GM08714 (cell line): ENCODE measurements around the gene NUDT13.
A peak's percentile ranks its signal among the peaks of the same experiment; 100 is the strongest.
"Not testable (repeated sequence)": the region's sequence is repeated elsewhere in the genome, so short reads cannot be mapped to it uniquely, and the experiment has no call there.

Source experiments
- H3K4me3 ChIP-seq: fragments of 200-500 bp; sonication (Bioruptor generic); 2 replicates; pipeline ENCODE4 v1.5.1; 2014; ENCODE audit warnings: mild to moderate bottlenecking, low read length, inconsistent platforms
- ZNF274 ChIP-seq: IDR thresholded peaks from 2 replicates; pipeline ENCODE4 v1.6.1; 2012; ENCODE audit warnings: mild to moderate bottlenecking, low read depth, low read length

NUDT13 gene

DNA sequence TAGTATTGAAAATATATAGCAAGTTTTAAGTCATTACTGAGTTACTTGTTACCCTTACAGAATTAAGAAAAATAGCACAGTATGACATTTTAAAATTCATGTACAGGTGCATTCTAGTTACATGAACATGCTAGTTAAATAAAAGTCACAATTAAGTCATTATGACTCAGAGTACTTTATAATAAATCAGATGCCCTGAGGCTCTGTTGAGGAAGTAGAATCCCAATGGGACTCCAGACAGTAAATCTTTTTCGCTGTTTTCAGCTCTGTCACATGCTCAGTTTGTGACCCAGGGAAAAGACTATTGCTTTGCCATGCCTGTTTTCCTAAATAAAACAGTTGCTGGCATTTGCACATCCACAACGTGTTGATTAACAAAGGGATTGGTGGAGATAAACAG is 21.0 kb downstream of the NUDT13 start:
- H3K4me3 ChIP-seq, result no peak overlapping the region
- TF ChIP-seq ZNF274, result no peak

DNA sequence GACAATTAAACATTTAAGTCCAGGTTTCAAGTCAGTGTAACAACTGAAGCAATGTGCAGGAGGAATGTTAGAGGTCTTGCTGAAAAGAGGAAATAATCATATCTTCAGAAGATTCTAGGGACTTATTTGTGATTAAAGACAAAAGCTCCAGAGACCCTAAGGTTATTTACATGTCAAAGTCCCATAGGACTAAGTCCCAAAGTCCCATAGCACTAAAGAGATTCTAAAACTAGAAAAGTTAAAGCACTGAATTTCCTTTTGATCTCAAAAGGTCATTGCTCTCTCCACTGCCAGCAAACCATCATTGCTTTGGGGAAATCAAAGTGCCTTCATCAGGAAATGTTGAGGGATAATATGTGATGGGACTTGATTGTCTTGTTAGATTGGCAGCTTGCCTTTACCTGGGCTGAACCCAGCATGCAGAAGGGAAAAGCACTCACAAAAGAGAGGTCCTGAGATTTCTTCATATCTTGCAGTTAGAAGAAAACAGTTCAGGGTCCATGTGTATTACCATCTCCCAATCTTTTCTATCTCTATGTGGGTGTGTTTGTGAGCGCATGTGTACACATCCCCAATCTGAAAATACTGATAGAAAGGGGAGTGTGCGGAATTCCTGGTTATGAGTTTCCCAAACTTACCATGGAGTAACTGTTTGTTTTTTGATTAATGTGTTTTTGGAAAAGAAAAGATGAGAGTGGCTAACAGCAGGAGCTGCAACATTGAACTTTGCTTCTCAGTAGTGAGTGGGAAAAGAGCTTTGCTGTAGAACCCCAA is 21.8 kb downstream of the NUDT13 start:
- no peak overlapping the region for H3K4me3 ChIP-seq
- TF ChIP-seq ZNF274, result no peak

DNA sequence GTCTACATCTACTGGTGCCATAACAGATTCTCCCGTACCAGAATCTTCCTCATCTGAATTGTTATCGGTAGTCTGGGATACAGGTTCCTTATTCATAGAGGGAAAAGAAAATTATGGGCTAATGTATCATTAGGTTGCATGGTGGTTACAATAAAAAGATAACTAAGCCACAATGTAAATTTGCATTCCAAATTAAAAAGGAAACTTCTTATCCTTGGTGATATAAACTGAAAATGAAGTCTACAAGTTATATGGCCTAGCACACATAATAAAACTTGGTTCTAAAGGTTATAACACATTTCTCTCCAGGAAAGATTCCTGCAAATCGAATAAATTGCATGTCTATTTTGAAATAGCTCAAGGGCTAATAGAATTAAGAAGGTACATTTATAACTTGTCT is 24.5 kb downstream of the NUDT13 start:
- H3K4me3 ChIP-seq, result no peak overlapping the region
- TF ChIP-seq ZNF274, result no peak

DNA sequence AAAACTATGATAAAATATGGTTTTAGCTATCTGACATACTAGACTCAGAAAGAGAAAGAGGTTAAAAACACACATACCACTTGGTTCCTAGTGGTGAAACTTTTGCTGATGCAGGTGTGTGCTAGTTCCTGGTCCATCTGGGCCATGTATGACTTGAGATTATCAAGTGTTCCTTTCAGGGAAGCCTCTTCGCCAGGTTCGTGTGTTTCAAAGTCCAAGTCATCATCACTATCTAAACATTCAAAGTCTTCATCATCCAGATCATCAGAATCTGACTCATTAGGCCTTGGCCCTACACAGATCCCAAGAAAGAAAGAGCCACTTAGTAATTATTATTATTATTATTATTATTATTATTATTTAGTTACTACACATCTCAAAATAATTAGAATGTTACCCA is 26.4 kb downstream of the NUDT13 start:
- no peak overlapping the region for H3K4me3 ChIP-seq
- no peak for TF ChIP-seq ZNF274

DNA sequence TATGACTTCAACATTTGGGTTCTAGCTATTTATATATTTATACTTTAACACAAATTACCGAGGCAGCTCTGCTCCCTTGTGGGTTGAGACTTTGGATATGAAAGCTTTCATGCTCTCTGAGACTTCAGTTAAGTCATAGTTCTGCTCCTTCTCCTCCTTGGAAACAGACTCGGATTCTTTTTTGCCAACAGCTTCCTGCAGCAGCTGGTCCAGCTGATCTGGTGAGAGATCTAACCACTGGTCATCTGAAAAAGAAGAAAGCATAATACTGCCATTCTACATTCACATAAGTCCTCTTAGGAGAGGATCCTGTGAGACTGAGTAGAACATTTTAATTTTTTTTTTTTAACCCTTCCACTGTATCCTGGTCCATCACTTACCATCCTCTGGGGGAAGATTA is 29.0 kb downstream of the NUDT13 start:
- no peak for TF ChIP-seq ZNF274
- no peak overlapping the region for H3K4me3 ChIP-seq

DNA sequence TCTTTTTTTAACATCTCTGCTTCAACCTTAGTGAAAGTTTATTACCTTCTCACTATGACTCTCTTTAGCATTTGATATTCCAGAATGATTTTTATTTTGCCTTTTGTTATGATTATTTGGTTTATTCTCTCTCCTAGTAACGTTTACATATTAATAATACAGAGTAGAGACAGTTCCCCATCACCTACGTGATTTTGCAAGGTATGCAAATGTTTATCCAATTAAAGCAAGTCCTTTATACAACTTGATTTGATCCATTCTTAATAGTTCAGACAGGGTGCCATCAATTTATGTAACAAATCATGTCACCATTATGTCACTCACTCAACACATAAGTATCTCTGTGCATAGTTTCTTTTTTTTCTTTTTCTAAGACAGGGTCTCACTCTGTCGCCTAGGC is 31.3 kb downstream of the NUDT13 start:
- no peak for TF ChIP-seq ZNF274
- H3K4me3 ChIP-seq, result no peak overlapping the region

DNA sequence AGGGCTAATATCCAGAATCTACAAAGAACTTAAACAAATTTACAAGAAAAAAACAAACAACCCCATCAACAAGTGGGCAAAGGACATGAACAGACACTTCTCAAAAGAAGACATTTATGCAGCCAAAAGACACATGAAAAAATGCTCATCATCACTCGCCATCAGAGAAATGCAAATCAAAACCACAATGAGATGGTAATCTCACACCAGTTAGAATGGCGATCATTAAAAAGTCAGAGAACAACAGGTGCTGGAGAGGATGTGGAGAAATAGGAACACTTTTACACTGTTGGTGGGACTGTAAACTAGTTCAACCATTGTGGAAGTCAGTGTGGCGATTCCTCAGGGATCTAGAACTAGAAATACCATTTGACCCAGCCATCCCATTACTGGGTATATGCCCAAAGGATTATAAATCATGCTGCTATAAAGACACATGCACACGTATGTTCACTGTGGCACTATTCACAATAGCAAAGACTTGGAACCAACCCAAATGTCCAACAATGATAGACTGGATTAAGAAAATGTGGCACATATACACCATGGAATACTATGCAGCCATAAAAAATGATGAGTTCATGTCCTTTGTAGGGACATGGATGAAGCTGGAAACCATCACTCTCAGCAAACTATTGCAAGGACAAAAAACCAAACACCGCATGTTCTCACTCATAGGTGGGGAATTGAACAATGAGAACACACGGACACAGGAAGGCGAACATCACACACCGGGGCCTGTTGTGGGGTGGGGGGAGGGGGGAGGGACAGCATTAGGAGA is 40.6 kb downstream of the NUDT13 start:
- H3K4me3 ChIP-seq, result not testable (repeated sequence)

DNA sequence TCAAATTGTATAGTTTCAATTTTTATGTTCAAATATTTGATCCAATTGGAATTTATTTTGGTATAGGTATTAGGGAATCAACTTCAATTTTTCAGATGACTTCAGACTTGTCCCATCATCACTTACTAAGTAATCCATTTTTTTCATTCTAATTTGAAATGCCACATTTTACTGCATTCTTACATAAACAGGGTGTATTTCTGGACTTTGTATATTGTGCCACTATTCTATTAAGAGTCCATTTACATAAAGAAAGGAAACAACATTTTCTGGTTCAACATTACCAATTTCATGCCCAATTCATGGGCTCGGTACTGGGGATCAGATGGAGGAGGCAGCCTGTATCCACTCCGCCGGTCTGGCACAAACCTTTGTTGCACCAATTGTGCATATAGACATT is 41.8 kb downstream of the NUDT13 start:
- no peak for TF ChIP-seq ZNF274
- H3K4me3 ChIP-seq, result no peak overlapping the region

DNA sequence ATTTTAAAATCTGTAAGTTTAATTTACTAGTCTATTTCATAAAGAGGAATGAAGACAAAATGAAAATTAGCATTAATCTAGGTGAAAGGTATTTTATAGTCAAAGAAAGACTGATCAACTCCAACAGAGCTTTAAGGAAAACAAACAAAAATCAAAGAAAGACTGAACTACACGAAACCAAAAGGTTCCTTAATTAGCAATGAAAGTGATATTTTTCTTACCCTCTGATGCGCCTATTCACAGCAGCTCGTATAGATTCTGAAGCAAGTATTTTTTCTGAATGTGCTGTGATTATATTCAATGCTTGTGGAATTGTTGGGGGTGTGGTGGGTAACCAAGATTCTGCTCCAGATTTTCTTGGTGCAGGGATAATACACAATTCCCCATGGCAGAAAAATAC is 45.8 kb downstream of the NUDT13 start:
- H3K4me3 ChIP-seq, result no peak overlapping the region
- no peak for TF ChIP-seq ZNF274

DNA sequence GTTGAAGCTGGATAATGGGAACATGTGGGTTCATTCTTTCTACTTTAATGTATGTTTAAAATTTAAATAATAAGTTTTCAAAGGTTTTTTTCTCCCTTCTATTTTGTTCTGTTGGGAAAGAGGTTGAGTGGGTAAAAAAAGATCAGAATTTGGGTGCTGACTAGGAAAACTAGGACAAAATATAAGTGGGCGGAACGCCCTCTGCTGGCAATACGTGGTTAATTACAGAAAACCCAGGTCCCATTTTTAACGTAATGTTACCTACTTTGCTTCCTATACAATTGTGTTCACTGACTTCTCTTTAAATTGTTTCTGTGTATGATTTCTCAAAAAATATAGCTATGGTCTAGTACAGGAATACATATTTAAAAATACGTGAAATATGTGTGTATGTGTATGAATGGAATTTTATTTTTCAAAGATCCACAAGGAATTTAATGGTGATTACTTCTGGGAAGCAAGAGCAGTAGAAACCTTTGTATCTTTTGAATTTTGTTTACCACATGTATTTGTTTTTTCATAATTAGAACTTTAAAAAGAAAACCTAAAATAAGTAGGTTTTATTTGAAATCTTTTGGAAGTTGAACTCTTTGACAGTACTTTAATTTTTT is 48.9 kb downstream of the NUDT13 start:
- H3K4me3 ChIP-seq, result no peak overlapping the region
- TF ChIP-seq ZNF274, result no peak

DNA sequence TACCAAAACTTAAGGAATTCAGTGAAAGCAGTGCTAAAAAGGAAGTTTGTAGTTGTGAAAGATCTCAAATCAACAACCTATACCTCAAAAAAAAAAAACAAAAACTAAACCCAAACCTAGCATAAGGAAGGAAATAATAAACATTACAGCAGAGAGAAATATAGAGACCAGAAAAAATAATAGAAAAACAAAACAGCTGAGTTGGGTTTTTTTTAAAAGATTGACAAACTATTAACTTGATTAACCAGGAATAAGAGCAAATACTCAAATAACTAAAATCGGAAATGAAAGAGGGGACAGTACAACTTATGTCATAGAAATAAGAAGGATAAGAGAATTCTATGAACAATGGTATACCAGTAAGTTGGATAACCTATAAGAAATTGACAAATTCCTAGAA is 50.8 kb downstream of the NUDT13 start:
- no peak overlapping the region for H3K4me3 ChIP-seq
- TF ChIP-seq ZNF274, result no peak

DNA sequence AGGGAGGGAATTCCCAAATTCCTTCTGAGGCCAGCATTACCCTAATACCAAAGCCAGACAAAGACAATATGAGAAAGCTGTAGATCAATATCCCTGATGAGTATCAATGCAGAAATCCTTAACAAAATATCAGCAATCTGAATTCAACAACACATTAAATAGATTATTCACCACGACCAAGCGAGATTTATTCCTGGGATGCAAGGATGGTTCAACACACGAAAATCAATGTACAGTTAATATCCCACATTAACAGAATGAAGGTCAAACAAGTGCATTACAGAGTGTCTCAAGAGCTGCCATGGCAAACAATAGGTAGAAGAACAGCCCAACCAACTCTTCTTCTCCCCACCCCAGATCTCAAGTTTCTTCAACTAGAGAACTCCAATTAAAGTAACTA is 51.4 kb downstream of the NUDT13 start:
- no peak overlapping the region for H3K4me3 ChIP-seq
- no peak for TF ChIP-seq ZNF274

DNA sequence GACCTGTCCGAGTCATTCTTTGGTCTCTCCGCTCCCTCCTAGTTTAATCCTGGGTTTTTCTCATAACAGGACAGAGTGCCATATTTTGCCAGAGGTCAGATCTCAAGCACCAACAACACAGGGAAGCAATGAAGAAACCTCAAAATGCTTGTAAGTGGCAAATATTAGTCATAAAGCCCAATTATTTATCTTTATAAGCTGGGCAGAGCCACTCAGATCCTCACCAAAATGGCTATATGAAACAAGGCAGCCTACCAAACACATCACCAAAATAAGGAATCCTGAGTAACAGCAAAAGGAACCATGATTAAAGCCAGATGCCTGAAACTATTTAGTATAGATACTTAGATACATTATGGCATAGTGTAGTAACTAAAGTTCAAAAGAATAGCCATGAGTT is 52.8 kb downstream of the NUDT13 start:
- no peak overlapping the region for H3K4me3 ChIP-seq
- TF ChIP-seq ZNF274, result no peak

DNA sequence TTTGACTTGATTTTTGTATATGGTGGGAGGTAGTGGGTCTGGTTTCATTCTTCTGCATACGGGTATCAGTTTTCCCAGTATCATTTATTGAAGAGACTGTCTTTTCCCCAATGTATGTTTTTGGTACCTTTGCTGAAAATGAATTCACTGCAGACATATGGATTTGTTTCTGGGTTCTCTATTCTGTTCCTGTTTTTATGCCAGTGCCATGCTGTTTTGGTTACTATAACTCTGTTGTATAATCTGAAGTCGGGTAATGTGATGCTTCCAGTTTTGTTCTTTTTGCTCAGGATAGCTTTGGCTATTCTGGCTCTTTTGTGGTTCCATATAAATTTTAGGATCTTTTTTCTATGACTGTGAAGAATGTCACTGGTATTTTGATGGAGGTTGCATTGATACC is 56.7 kb downstream of the NUDT13 start:
- H3K4me3 ChIP-seq, result peak overlapping the region; percentile 100
- no peak for TF ChIP-seq ZNF274

DNA sequence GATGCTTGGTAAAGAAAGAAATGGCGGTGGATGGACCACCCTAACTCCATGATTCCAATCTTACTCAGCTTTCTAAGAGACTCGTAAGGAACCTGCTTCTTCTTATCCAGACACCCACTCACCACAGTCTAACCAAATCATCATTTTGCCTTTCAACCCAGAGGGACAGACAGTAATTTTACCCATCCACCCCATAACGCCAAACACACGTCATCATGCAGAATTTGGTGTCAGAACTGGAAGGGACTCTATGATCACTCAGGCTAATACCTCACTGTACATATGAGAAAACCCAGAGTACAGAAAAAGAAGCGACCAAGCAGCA is 57.2 kb downstream of the NUDT13 start:
- TF ChIP-seq ZNF274, result no peak
- H3K4me3 ChIP-seq, result peak overlapping the region; percentile 100

DNA sequence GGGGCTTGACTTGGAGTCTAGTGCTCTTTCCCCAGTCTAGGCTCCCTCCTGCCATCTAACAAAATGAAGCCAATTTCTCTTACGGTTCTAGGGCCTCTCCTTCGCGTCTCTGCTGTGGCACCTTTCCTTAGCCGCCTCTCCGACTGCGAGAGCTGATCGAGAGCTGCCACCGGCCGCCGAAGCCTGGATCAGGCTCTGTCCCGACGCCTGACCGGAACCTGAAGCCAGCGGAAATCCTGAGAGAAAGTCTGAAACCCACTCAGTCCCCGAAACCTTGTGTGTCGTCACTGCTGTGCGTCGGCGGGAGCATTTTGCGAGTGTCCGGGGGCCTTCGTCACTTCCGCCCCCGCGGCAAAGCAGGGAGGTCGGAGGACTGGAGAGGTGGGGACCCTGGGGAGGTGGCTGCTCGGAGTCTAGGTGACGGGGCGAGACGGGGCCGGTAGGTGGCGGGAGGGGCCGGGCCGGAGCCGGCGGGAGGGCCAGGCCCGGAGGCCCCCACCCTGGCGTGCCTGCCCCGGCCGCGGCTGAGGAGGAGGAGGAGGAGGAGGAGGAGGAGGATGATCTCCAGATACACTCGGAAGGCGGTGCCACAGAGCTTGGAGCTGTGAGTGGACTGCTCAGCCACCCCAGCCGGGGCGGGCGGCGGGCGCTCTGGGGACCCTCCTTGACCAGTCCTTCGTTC is 57.7 kb downstream of the NUDT13 start, which contains the start of the genes ECD and FAM149B1:
TSS of gene ECD (minus strand) at position 226 of the 682 bp plus-strand sequence. CDS start 4,071 bp downstream, outside the sequence.
TSS of gene FAM149B1 (plus strand) at position 337 of the 682 bp plus-strand sequence. CDS start at position 558, 221 bp downstream.
- TF ChIP-seq ZNF274, result no peak
- peak within 1 kb of the TSS; percentile 100 for H3K4me3 ChIP-seq
